K562 (cell line): ENCODE data around the gene ITIH3. TPM values are rescaled to one million over a fixed set of nuclear protein-coding genes. Genes with fewer than 3 reads are reported as not detected.

Source experiments
- ATAC-seq: fragments of 200-7000 bp; cut with Tn5 transposase; 3 replicates; pipeline ENCODE4 v1.9.1; 2020; ENCODE audit warnings: moderate library complexity
- BruUV-seq: library from RNA; stranded (reverse); fragments of 400-500 nt; replicated peaks from 2 replicates; lab custom pipeline; 2021; lab: Mats Ljungman, UMichigan
- CTCF ChIA-PET: fragments of 300-600 bp; formaldehyde crosslinking; extraction: SDS; loops from one replicate; lab custom pipeline; 2021; ENCODE audit warnings: low intra/inter-chr PET ratio; lab: Yijun Ruan, JAX
- POLR2A ChIA-PET: fragments of 300-600, 350-650 bp; sonication (Branson Sonifier 250); formaldehyde crosslinking; extraction: SDS; loops from one replicate; lab custom pipeline; 2021; ENCODE audit warnings: antibody characterized with exemption, inconsistent platforms; lab: Yijun Ruan, JAX
- DNase-seq, 4 experiments: peaks; one replicate each; pipeline versions ENCODE4 v3.0.0 to v3.0.0-alpha.2; 2011 to 2018; ENCODE audit warnings: low spot score in 3 of 4, mixed read lengths in 3 of 4; ENCODE audit errors: extremely low read depth in 1 of 4
- FAIRE-seq: peaks from 2 replicates; lab custom pipeline; 2011; peaks lifted over from hg19 to GRCh38; lab: Jason Lieb, UNC
- H2AFZ ChIP-seq: 2 replicates; pipeline ENCODE4 v1.6.0; 2011; ENCODE audit warnings: low read depth, low read length, control low read depth, inconsistent platforms
- H3K27ac ChIP-seq: fragments of 200-600 bp; 3 replicates; pipeline ENCODE4 v1.8.0; 2011; ENCODE audit warnings: low read depth, mild to moderate bottlenecking, control low read depth, inconsistent platforms, low read length, moderate library complexity, mixed read lengths; ENCODE audit errors: extremely low read depth
- H3K27me3 ChIP-seq, 2 experiments: fragments of 300-600 bp in 1 of 2; 2 replicates in 1 of 2; 3 replicates in 1 of 2; pipeline versions ENCODE4 v1.6.0 to v1.8.0; 2011; ENCODE audit warnings: inconsistent platforms in 2 of 2, low read length in 2 of 2, mild to moderate bottlenecking in 1 of 2, mixed read lengths in 1 of 2, moderate library complexity in 1 of 2; ENCODE audit not compliant: control insufficient read depth in 2 of 2, insufficient read depth in 2 of 2
- H3K36me3 ChIP-seq: fragments of 300-600 bp; 3 replicates; pipeline ENCODE4 v1.8.0; 2011; ENCODE audit warnings: mild to moderate bottlenecking, low read length, inconsistent platforms; ENCODE audit not compliant: control insufficient read depth, insufficient read depth
- H3K4me1 ChIP-seq, 2 experiments: fragments of 200-600 bp in 1 of 2; replicated peaks in 1 of 2; 2 replicates in 1 of 2; 3 replicates in 1 of 2; pipeline versions ENCODE4 v1.5.1 to v1.8.0; 2011; ENCODE audit warnings: inconsistent platforms in 2 of 2, low read length in 2 of 2, mild to moderate bottlenecking in 1 of 2, mixed read lengths in 1 of 2, moderate library complexity in 1 of 2; ENCODE audit not compliant: control insufficient read depth in 2 of 2, insufficient read depth in 2 of 2
- H3K4me2 ChIP-seq: 2 replicates; pipeline ENCODE4 v1.6.1; 2011; ENCODE audit warnings: low read length, control low read depth, inconsistent platforms, mixed read lengths; ENCODE audit not compliant: insufficient read depth
- H3K4me3 ChIP-seq: fragments of 200-600 bp; sonication (generic), shearing (Covaris generic); 2 replicates; pipeline ENCODE4 v1.5.1; 2016; ENCODE audit warnings: control low read depth, inconsistent platforms
- H3K79me2 ChIP-seq: fragments of 200-600 bp; 3 replicates; pipeline ENCODE4 v1.8.0; 2011; ENCODE audit warnings: low read length, inconsistent platforms; ENCODE audit not compliant: control insufficient read depth, insufficient read depth
- H3K9ac ChIP-seq, 2 experiments: 2 replicates each; pipeline versions ENCODE4 v1.6.0 to v1.6.1; 2011; ENCODE audit warnings: low read depth in 2 of 2, low read length in 2 of 2, control low read depth in 1 of 2, inconsistent platforms in 1 of 2, mild to moderate bottlenecking in 1 of 2, mixed read lengths in 1 of 2; ENCODE audit not compliant: insufficient read depth in 1 of 2
- H3K9me1 ChIP-seq: one replicate; pipeline ENCODE4 v1.6.0; 2011; ENCODE audit warnings: inconsistent platforms, mild to moderate bottlenecking, low read length, moderate library complexity; ENCODE audit not compliant: control insufficient read depth, insufficient read depth
- H3K9me3 ChIP-seq: replicated peaks from 2 replicates; pipeline ENCODE4 v1.5.1; 2011; ENCODE audit warnings: low read depth, low read length, inconsistent platforms; ENCODE audit not compliant: control insufficient read depth, insufficient read depth
- H4K20me1 ChIP-seq: replicated peaks from 2 replicates; pipeline ENCODE4 v1.6.1; 2011; ENCODE audit warnings: low read length, inconsistent platforms, mixed read lengths; ENCODE audit not compliant: control insufficient read depth, insufficient read depth
- ARID1B ChIP-seq: fragments of 450-650 bp; IDR thresholded peaks from 2 replicates; pipeline ENCODE4 v1.6.1; 2016; ENCODE audit warnings: antibody characterized with exemption, mild to moderate bottlenecking, inconsistent platforms
- CBFA2T2 ChIP-seq: fragments of 450-650 bp; conservative IDR thresholded peaks from 2 replicates; pipeline ENCODE4 v1.6.1; 2017; ENCODE audit warnings: mild to moderate bottlenecking
- DMBX1 ChIP-seq: fragments of 250-450 bp; sonication (Bioruptor Pico); IDR thresholded peaks from 2 replicates; pipeline ENCODE4 v1.8.0; 2022; ENCODE audit warnings: inconsistent platforms, mild to moderate bottlenecking, moderate library complexity, borderline replicate concordance
- HDAC3 ChIP-seq: fragments of 450-650 bp; IDR thresholded peaks from 2 replicates; pipeline ENCODE4 v1.6.1; 2018; ENCODE audit warnings: borderline replicate concordance, mild to moderate bottlenecking, moderate library complexity; ENCODE audit not compliant: partially characterized antibody
- ILK ChIP-seq: fragments of 450-650 bp; IDR thresholded peaks from 2 replicates; pipeline ENCODE4 v1.6.1; 2016; ENCODE audit warnings: missing genetic modification characterization, low read depth, mild to moderate bottlenecking, missing compliant biosample characterization, moderate library complexity, borderline replicate concordance
- LCOR ChIP-seq: sonication (generic); formaldehyde crosslinking; IDR thresholded peaks from 2 replicates; pipeline ENCODE4 v1.8.0; 2022; ENCODE audit warnings: mild to moderate bottlenecking, missing genetic modification reagents
- TCFL5 ChIP-seq: fragments of 250-450 bp; sonication (Bioruptor Pico); conservative IDR thresholded peaks from 2 replicates; pipeline ENCODE4 v1.6.1; 2021; ENCODE audit warnings: mild to moderate bottlenecking, moderate library complexity, matching md5 sums
- ZNF436 ChIP-seq: fragments of 250-450, 450-650 bp; sonication (Bioruptor Pico); formaldehyde crosslinking; IDR thresholded peaks from 2 replicates; pipeline ENCODE4 v1.7.0; 2020; ENCODE audit warnings: mild to moderate bottlenecking
- WGBS: fragments of 100-300 bp; shearing (Covaris generic); methylation state at CpG from one replicate; pipeline ENCODE4 v1.1.6; 2016; ENCODE audit warnings: low coverage, mixed read lengths; ENCODE audit not compliant: insufficient coverage; ENCODE audit errors: missing lambda C conversion rate; 5-methylcytosine and 5-hydroxymethylcytosine counted together
- in situ Hi-C: fragments of 300-500 bp; cut with MboI; formaldehyde crosslinking; loops from 4 replicates; pipeline ENCODE4 v1.15.0; 2018; ENCODE audit warnings: inconsistent platforms, mixed read lengths
- intact Hi-C: fragments of 100-400 bp; cut with micrococcal nuclease; formaldehyde crosslinking; loops from 2 replicates; pipeline ENCODE4 v1.14.2; 2022
- polyA plus RNA-seq, 8 experiments: library from polyadenylated mRNA; depleted of rRNA in 4 of 8; stranded (reverse) in 5 of 8; unstranded in 3 of 8; fragments of >200 nt; fragmentation: Nextera tagmentation in 2 of 8; fragmentation: Illumina TruSeq in 1 of 8; extraction: Ambion mirVana in 2 of 8; extraction: Trizol in 1 of 8; gene quantifications; 2 replicates each; pipeline versions ENCODE4 v1.2.1 to v1.2.3, GENCODE V29; 2011 to 2014; ENCODE audit warnings: inconsistent platforms in 1 of 8, missing spikeins in 1 of 8
- total RNA-seq, 7 experiments: library from RNA; depleted of rRNA in 6 of 7; stranded (reverse); fragments of >200 nt in 6 of 7; fragmentation: Illumina TruSeq in 2 of 7; extraction: Trizol in 2 of 7; gene quantifications; 2 replicates each; pipeline versions ENCODE4 v1.2.1 to v1.2.3, GENCODE V29; 2011 to 2021; ENCODE audit warnings: low replicate concordance in 1 of 7
- TF ChIP-seq, protein P1 (sequence below): fragments of 450-650 bp; IDR thresholded peaks from 2 replicates; pipeline ENCODE4 v1.6.1; 2016; ENCODE audit warnings: mild to moderate bottlenecking
- TF ChIP-seq, protein P2 (sequence below), 2 experiments: fragments of 250-450 bp in 1 of 2; fragments of 450-650 bp in 1 of 2; sonication (Bioruptor Pico) in 1 of 2; IDR thresholded peaks; 2 replicates each; pipeline versions ENCODE4 v1.6.1 to v1.8.0; 2016 to 2021; ENCODE audit warnings: mild to moderate bottlenecking in 2 of 2, moderate library complexity in 2 of 2, missing compliant biosample characterization in 1 of 2, missing genetic modification characterization in 1 of 2

ITIH3 gene
- total and polyA plus RNA-seq, 9 of the 15 experiments (the other 6 are each of a cell fraction or from before 2014, with no cell fraction given) = 0.07 to 0.35 TPM; not detected in 7

DNA sequence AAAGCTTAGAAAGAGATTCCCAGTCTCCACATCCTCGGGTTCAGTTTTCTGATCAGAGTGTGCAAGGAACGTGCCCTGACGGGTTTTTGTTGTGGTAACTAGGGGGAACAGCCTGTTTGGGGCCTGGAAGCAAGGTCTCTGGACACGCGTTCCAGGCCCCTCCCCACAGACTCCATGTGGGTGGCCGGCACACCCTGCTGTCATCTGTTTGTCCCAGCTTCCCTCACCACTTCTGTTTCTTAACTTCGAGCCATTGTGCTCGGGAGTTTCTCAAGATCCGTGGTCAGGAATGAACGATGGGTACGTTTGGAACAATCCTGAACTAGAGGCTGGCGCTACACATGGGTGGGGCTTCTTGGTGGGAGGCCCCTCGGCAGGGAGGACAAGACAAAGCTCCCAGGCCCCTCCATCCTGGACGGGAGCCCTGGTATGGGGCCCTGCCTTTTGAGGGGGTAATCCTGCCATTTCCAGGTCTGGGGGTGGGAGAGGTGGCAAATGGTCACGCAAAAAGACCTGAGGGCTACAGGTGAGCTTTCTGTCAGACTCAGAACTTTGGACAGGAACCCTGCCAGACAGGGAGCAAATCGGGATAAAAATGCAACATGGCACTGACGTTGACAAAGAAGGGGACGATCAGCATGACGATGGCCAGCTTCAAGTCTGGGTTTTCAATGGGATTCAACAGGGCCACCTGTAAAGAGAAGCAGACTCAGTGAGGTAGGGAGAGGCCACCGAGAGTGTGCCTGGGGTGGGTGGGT lies 48.7 kb downstream of the ITIH3 start (continued):
- TF ChIP-seq ILK (tag) = no peak
- TF ChIP-seq, protein P1, sequence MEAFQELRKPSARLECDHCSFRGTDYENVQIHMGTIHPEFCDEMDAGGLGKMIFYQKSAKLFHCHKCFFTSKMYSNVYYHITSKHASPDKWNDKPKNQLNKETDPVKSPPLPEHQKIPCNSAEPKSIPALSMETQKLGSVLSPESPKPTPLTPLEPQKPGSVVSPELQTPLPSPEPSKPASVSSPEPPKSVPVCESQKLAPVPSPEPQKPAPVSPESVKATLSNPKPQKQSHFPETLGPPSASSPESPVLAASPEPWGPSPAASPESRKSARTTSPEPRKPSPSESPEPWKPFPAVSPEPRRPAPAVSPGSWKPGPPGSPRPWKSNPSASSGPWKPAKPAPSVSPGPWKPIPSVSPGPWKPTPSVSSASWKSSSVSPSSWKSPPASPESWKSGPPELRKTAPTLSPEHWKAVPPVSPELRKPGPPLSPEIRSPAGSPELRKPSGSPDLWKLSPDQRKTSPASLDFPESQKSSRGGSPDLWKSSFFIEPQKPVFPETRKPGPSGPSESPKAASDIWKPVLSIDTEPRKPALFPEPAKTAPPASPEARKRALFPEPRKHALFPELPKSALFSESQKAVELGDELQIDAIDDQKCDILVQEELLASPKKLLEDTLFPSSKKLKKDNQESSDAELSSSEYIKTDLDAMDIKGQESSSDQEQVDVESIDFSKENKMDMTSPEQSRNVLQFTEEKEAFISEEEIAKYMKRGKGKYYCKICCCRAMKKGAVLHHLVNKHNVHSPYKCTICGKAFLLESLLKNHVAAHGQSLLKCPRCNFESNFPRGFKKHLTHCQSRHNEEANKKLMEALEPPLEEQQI = no peak
- no peak for TF ChIP-seq TCFL5
- TF ChIP-seq, protein P2, sequence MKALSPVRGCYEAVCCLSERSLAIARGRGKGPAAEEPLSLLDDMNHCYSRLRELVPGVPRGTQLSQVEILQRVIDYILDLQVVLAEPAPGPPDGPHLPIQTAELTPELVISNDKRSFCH (CRISPR knock-in tag; IDR thresholded peaks at IDR 0.05) = no peak
- TF ChIP-seq, protein P2 (tag; IDR thresholded peaks at IDR 0.05) = no peak
- TF ChIP-seq CBFA2T2 = no peak

DNA sequence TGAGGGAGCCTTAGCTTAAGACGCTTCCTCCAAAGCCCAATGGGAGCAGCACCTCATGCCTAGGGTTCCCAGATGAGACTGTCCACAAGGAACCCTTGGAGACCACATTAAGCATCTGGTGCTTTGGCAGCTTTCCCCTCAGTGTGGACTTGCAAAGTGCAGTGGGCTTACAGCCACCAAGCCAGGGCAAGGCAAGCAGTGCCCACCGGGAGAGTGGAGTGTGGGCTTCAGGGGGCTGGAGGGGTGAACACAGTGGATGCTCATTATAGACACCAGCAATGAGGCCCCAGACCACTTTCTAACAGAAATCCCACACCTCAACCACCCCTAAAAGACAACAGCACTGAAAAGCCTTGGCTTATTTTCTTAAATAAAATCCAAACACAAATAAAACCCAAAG lies 49.3 kb downstream of the ITIH3 start:
- POLR2A ChIA-PET = no interaction called here
- no peaks in the 10 kb centered on the region for H3K9me1 ChIP-seq
- BruUV-seq = no TSS peak
- ATAC-seq (no peak), DNase-seq (no peak), FAIRE-seq (no peak)
- H3K27me3 ChIP-seq = no peaks in the 10 kb centered on the region
- WGBS = 64% methylated on average over 2 of the region's 2 CpGs
- no peaks in the 10 kb centered on the region for H3K4me1 ChIP-seq
- CTCF ChIA-PET = no interaction called here
- no peak overlapping the region for H3K4me3 ChIP-seq
- H3K4me2 ChIP-seq = no peak overlapping the region
- H2AFZ ChIP-seq = no peak overlapping the region
- H3K79me2 ChIP-seq = no peaks in the 10 kb centered on the region
- no peak overlapping the region for H3K9ac ChIP-seq
- no peaks in the 10 kb centered on the region for H4K20me1 ChIP-seq
- in situ Hi-C loops (loop anchor here (10.0 kb wide), 1 partner anchor 231 kb away; no protein-coding TSS in a partner anchor), intact Hi-C loops (no loop called here)
- no peaks in the 10 kb centered on the region for H3K36me3 ChIP-seq
- no peak overlapping the region for H3K27ac ChIP-seq
- no peaks in the 10 kb centered on the region for H3K9me3 ChIP-seq
- TF ChIP-seq ARID1B = no peak
- no peak for TF ChIP-seq ZNF436 (CRISPR knock-in tag)
- TF ChIP-seq DMBX1 (CRISPR knock-in tag) = no peak
- no peak for TF ChIP-seq LCOR (CRISPR knock-in tag)
- no peak for TF ChIP-seq HDAC3
